Vagina (tissue), 2 donors: ENCODE data around the gene ASB5.

Experiments
- CTCF ChIP-seq, 3 experiments: fragments of 450-650 bp in 2 of 3; fragments of 200-600 bp in 1 of 3; sonication (generic) in 1 of 3; IDR thresholded peaks; one replicate each; pipeline ENCODE4 v1.5.1; 2017 to 2019; ENCODE audit warnings: antibody characterized with exemption in 3 of 3, mild to moderate bottlenecking in 2 of 3, moderate library complexity in 2 of 3
- POLR2A ChIP-seq, 2 donors: fragments of 450-650 bp; IDR thresholded peaks; one replicate each; pipeline ENCODE4 v1.6.1; 2017; ENCODE audit warnings: antibody characterized with exemption in 2 of 2, mild to moderate bottlenecking in 2 of 2, moderate library complexity in 2 of 2
- POLR2AphosphoS5 ChIP-seq, 2 donors: sonication (generic); formaldehyde crosslinking; IDR thresholded peaks; one replicate each; pipeline ENCODE4 v1.9.0; 2017; ENCODE audit warnings: antibody characterized with exemption in 2 of 2, mild to moderate bottlenecking in 2 of 2, low read depth in 1 of 2; ENCODE audit not compliant: insufficient read depth in 1 of 2

GRCh38 chr4:176300036-176300435, 31.0 kb upstream of the ASB5 start:
- TF ChIP-seq CTCF (IDR thresholded peaks at IDR 0.05): no peak
- no peak for TF ChIP-seq POLR2A (IDR thresholded peaks at IDR 0.05)
- no peak for TF ChIP-seq POLR2AphosphoS5 (IDR thresholded peaks at IDR 0.05; ENCODE audit: insufficient read depth in 1 of 2, low read depth in 1 of 2)
